ENCODE measurements around the gene STARD10. TPM values are rescaled to one million over a fixed set of nuclear protein-coding genes. Genes with fewer than 3 reads are reported as not detected.
"Not testable (repeated sequence)": the region's sequence is repeated elsewhere in the genome, so short reads cannot be mapped to it uniquely, and the experiment has no call there.

The STARD10 gene
- total RNA-seq, 2 experiments from 2014 or later, result 7.8 to 8.0 TPM

GRCh38 chr11:72791228-72791627 is 2.6 kb downstream of the STARD10 start:
- H3K36me3 Mint-ChIP-seq; DNase-seq; POLR2A ChIA-PET; H3K9me3 Mint-ChIP-seq; H3K4me3 Mint-ChIP-seq; ATAC-seq (ENCODE audit: low read depth); H3K27ac Mint-ChIP-seq; H3K27me3 Mint-ChIP-seq: not testable (repeated sequence)
- H3K4me1 Mint-ChIP-seq, result peaks cover 34% of the 10 kb centered on the region

- Mint-ChIP-seq H3K4me3 (no peak overlapping the region), H3K27ac (no peak overlapping the region), H3K4me1 (peaks cover 34% of the 10 kb centered on the region), H3K36me3 (no peaks in the 10 kb centered on the region), H3K27me3 (no peaks in the 10 kb centered on the region), H3K9me3 (no peaks in the 10 kb centered on the region)
- ATAC-seq (ENCODE audit: low read depth) (no peak), DNase-seq (no peak)
- POLR2A ChIA-PET, result interaction anchor here (1.0 to 1.3 kb wide), 4 partner anchors 8 to 68 kb away, joined by 3 to 8 read pairs (median 4); no protein-coding TSS in a partner anchor
Measured at GRCh38 chr11:72789493-72790131, 4.2 kb downstream of the STARD10 start.

- Mint-ChIP-seq H3K36me3 (no peaks in the 10 kb centered on the region), H3K9me3 (no peaks in the 10 kb centered on the region), H3K4me1 (peaks cover 30% of the 10 kb centered on the region), H3K4me3 (peak overlapping the region; percentile 35), H3K27ac (peak overlapping the region; percentile 56), H3K27me3 (peaks cover 2% of the 10 kb centered on the region)
- POLR2A ChIA-PET, result interaction anchor here (0.6 to 1.1 kb wide), 3 partner anchors 27 to 677 kb away, joined by 3 to 4 read pairs (median 4); no protein-coding TSS in a partner anchor
- no peak for DNase-seq
- no peak for ATAC-seq (ENCODE audit: low read depth)
Measured at GRCh38 chr11:72788241-72788640, 5.6 kb downstream of the STARD10 start.

GRCh38 chr11:72787216-72788104 is 6.4 kb downstream of the STARD10 start:
- H3K27ac Mint-ChIP-seq, result peak overlapping the region; percentile 84
- POLR2A ChIA-PET, result interaction anchor here (0.7 to 1.4 kb wide), 4 partner anchors 50 to 676 kb away, joined by 3 to 6 read pairs (median 5); no protein-coding TSS in a partner anchor
- no peaks in the 10 kb centered on the region for H3K36me3 Mint-ChIP-seq
- DNase-seq (peak; percentile 50), ATAC-seq (ENCODE audit: low read depth) (peak; percentile 69)
- peaks cover 4% of the 10 kb centered on the region for H3K27me3 Mint-ChIP-seq
- H3K4me3 Mint-ChIP-seq, result peak overlapping the region; percentile 78
- no peaks in the 10 kb centered on the region for H3K9me3 Mint-ChIP-seq
- peaks cover 23% of the 10 kb centered on the region for H3K4me1 Mint-ChIP-seq

GRCh38 chr11:72786305-72787215 is 7.3 kb downstream of the STARD10 start:
- no peak for DNase-seq
- Mint-ChIP-seq H3K4me3 (peak overlapping the region; percentile 78), H3K9me3 (no peaks in the 10 kb centered on the region), H3K4me1 (peaks cover 30% of the 10 kb centered on the region), H3K27ac (no peak overlapping the region), H3K27me3 (peaks cover 11% of the 10 kb centered on the region), H3K36me3 (no peaks in the 10 kb centered on the region)
- peak; percentile 3 for ATAC-seq (ENCODE audit: low read depth)
- POLR2A ChIA-PET, result interaction anchor here (0.7 to 1.4 kb wide), 4 partner anchors 28 to 357 kb away, joined by 5 to 6 read pairs (median 5); no protein-coding TSS in a partner anchor

GRCh38 chr11:72784662-72785061 is 9.2 kb downstream of the STARD10 start:
- H3K4me3 Mint-ChIP-seq, result no peak overlapping the region
- no peak overlapping the region for H3K27ac Mint-ChIP-seq

GRCh38 chr11:72783144-72783905 is 10.5 kb downstream of the STARD10 start:
- ATAC-seq (ENCODE audit: low read depth) (no peak), DNase-seq (no peak)
- H3K27me3 Mint-ChIP-seq, result peaks cover 17% of the 10 kb centered on the region
- peaks cover 26% of the 10 kb centered on the region for H3K4me1 Mint-ChIP-seq
- H3K4me3 Mint-ChIP-seq, result no peak overlapping the region
- no peaks in the 10 kb centered on the region for H3K36me3 Mint-ChIP-seq
- POLR2A ChIA-PET, result interaction anchor here (0.9 to 1.9 kb wide), 4 partner anchors 7 to 61 kb away, joined by 4 to 8 read pairs (median 6); no protein-coding TSS in a partner anchor
- no peak overlapping the region for H3K27ac Mint-ChIP-seq
- H3K9me3 Mint-ChIP-seq, result no peaks in the 10 kb centered on the region

More at GRCh38 chr11:72784662-72785061, 9.2 kb downstream of the STARD10 start:
- peaks cover 14% of the 10 kb centered on the region for H3K27me3 Mint-ChIP-seq
- peaks cover 31% of the 10 kb centered on the region for H3K4me1 Mint-ChIP-seq
- H3K36me3 Mint-ChIP-seq, result no peaks in the 10 kb centered on the region
- POLR2A ChIA-PET, result no interaction called here
- no peaks in the 10 kb centered on the region for H3K9me3 Mint-ChIP-seq
- DNase-seq (no peak), ATAC-seq (ENCODE audit: low read depth) (no peak)

- Mint-ChIP-seq H3K27ac (peak overlapping the region; percentile 49), H3K27me3 (peaks cover 17% of the 10 kb centered on the region), H3K36me3 (no peaks in the 10 kb centered on the region), H3K4me1 (peaks cover 16% of the 10 kb centered on the region), H3K4me3 (peak overlapping the region; percentile 53), H3K9me3 (no peaks in the 10 kb centered on the region)
- ATAC-seq (ENCODE audit: low read depth) (peak; percentile 10), DNase-seq (no peak)
- POLR2A ChIA-PET, result interaction anchor here (0.9 to 1.9 kb wide), 6 partner anchors 8 to 60 kb away, joined by 3 to 8 read pairs (median 6); no protein-coding TSS in a partner anchor
Measured at GRCh38 chr11:72782081-72782920, 11.5 kb downstream of the STARD10 start.

- Mint-ChIP-seq H3K9me3 (no peaks in the 10 kb centered on the region), H3K27me3 (peaks cover 17% of the 10 kb centered on the region), H3K4me3 (peak overlapping the region; percentile 62), H3K27ac (peak overlapping the region; percentile 49), H3K36me3 (no peaks in the 10 kb centered on the region), H3K4me1 (peaks cover 11% of the 10 kb centered on the region)
- peak; percentile 68 for DNase-seq
- peak; percentile 65 for ATAC-seq (ENCODE audit: low read depth)
- POLR2A ChIA-PET, result interaction anchor here (1.0 to 1.9 kb wide), 5 partner anchors 9 to 60 kb away, joined by 3 to 8 read pairs (median 6); no protein-coding TSS in a partner anchor
Measured at GRCh38 chr11:72781313-72782080, 12.3 kb downstream of the STARD10 start.

GRCh38 chr11:72781063-72781312 is 12.9 kb downstream of the STARD10 start:
- ATAC-seq (ENCODE audit: low read depth), result no peak
- Mint-ChIP-seq H3K4me3 (peak overlapping the region; percentile 62), H3K27ac (no peak overlapping the region)

More at GRCh38 chr11:72781063-72781312, 12.9 kb downstream of the STARD10 start:
- POLR2A ChIA-PET, result interaction anchor here (1.9 kb wide), 1 partner anchor 9 kb away, joined by 8 read pairs; no protein-coding TSS in a partner anchor
- no peaks in the 10 kb centered on the region for H3K9me3 Mint-ChIP-seq
- no peaks in the 10 kb centered on the region for H3K36me3 Mint-ChIP-seq
- peaks cover 15% of the 10 kb centered on the region for H3K4me1 Mint-ChIP-seq
- DNase-seq, result no peak
- H3K27me3 Mint-ChIP-seq, result peaks cover 17% of the 10 kb centered on the region

Data from activated naive CD8-positive, alpha-beta T cell treated with anti-CD3 and anti-CD28 coated beads, Interleukin-2, amount 10 ng/mL, durations not matched to agents 7 days and 5 days (primary cell).